Activated CD8-positive, alpha-beta memory T cell treated with anti-CD3 and anti-CD28 coated beads, Interleukin-2, amount 50 U/mL, for 24 hours (primary cell): Measurements from ENCODE around the gene PACSIN3.
A peak's percentile ranks its signal among the peaks of the same experiment; 100 is the strongest.

Experiments
- DNase-seq: peaks from one replicate; pipeline ENCODE4 v3.0.0-alpha.2; 2020; ENCODE audit errors: extremely low read depth

The PACSIN3 gene

DNA sequence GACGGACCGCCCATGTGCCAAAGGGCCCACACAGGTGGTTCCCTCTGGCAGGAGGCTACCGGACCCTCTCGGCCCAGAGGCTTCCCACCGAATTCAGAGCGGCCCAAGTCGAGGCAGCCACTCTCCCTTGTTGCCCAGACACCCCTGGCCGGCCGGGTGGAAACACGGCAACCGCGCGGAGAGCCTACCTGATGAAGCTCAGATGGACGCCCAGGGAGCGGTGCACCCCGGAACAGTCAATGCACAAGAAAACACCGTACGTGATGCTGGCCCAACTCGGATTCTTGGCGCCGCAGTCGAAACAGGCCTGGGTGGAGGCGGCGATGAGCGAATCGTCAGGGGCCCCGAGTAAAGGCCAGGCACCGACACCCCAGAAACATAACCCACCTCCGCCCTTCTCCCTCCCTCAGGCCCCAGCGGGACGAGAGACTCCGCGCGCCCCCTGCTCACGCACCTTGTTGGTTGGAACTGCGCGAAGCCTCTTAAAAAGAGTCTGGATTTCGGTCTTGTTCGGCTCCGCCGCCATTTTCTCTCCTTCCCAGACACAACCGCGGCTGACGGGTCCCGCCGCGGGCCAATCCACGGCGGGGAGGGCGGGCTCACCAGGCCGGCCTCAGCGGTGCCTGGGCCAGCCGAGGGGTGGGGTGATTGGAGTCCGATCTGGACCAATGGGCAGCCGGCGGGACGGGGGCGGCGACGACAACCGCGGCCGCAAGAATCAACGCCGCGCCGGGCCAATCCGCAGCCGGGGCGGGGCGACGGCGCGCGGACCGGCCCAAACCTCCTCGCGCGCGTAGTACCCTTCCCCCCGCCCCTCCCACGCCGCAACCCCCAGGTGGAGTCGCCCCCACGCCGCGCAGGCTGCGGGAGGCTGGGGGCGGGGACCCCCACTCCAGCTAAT, 9.7 kb downstream of the PACSIN3 start, which contains the start of gene ARFGAP2:
Gene ARFGAP2 (minus strand): TSS at position 552 of the 901 bp plus-strand sequence. CDS start 26 bp downstream, at position 526.
- peak; percentile 87 for DNase-seq

DNA sequence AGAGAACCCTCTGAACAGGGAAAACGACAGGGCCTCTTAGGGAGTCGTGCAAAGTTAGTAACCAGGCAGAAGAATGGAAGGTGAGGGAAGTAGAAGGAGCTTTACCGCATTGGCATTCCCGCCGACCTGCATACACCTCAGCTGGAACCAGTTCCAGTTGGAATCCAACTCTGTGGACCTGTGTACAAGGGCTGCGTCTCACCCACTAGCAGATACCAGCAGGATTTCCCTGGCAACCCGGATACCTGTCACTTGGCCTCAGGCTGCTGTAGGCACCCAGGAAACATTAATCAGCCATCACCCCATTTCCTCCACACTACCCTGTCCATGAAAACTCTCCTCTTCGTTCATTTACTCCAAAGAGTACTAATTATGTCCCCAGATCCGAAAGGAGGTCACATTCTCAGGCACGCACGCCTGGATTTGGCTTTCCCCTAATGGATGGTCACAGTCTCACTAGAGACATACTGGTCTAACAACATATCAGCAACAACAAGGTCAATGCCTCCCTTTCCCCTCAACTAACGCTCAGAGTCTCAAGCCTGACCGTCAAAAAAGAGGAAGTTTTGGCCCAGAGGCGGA, 10.4 kb downstream of the PACSIN3 start:
- DNase-seq: no peak

GRCh38 chr11:47172740-47173336, 13.4 kb downstream of the PACSIN3 start:
- DNase-seq: no peak

- no peak for DNase-seq
Measured at GRCh38 chr11:47171856-47172255, 14.4 kb downstream of the PACSIN3 start.

- DNase-seq: no peak
Measured at GRCh38 chr11:47171061-47171838, 15.0 kb downstream of the PACSIN3 start.

GRCh38 chr11:47166368-47166767, 19.9 kb downstream of the PACSIN3 start:
- no peak for DNase-seq

DNA sequence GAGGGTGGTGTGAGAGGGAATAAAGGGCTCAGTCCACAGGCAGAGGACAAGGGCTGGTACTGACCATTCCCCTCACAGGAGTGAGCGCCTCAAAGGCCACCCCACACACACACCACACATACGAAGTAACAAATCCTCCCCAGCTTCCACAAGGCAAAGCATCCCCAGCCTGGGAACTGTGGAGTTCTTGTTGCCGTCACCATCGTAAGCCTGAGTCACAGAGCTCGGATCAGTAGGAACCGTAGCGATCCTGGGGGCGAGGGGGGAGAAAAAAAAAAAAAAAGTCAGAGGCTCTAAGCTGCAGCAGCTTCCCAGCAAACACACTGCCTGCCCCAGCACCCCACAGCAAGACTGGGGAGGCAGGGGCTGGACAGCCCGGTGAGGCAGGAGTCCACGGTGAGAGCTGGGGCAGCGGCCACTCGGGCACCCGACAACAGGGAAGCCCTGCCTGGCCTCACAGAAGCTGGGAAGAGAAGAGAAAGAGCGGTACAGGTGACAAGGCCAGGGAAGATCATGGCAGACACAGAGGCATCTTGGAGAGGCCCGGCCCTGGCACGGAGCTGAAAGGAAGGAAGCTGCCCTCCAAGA, 20.9 kb downstream of the PACSIN3 start:
- DNase-seq: no peak

DNA sequence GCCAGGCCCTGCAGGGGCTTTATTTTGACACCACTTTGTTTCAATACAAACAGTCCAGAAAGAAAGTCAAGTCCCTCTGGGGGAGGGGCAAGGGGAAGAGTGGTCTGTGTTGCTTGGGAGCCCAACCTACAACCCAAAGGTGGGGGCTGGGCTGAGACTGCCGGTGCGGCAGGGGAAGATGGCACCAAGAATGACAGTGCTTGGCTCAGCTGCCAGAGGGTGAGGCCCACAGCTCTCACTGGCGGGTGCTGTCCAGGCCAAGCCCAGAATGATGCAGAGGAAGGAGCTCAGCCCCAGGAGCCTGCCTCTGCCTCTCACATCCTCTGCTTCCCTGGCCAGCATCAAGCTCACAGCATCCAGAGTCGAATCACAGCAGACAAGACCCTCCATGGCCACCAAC, 21.9 kb downstream of the PACSIN3 start:
- DNase-seq: no peak

DNA sequence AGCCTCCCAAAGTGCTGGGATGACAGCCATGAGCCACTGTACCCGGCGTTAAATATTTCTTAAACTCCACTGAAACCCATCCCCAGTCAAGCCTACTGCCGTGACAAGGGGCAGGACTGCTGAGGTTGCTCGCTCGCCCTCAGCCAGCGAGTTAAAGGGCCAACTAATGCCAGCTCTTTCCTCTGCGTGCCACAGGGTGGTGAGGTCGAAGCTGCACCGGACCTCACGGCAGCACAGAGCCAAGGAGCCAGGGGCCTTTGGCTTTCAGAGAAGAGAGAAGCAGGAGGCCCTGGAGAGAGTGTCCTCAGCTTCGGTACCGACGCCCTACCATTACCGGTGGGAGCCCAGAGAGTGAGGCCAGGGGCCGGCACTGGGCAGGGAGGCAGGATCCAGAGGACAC, 22.3 kb downstream of the PACSIN3 start:
- DNase-seq: no peak

DNA sequence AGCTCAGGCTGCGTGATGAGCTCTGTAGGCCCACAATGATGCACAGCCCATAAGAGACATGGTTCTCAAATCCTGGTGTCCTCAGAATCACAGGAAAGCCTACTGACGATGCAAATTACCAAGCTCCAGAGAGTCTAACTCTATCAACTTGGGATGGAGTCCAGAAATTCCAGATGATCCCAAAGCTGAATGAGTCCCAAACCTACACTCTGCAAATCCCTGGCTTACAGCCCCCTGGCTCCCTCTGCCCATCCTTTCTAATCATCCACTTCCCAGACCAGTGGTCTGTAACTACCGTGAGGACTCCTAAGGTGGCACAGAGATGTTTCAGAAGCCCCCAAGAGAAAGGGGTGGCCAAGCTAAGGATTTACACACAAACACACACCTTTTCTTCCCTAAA, 23.0 kb downstream of the PACSIN3 start:
- DNase-seq: no peak

GRCh38 chr11:47162426-47162825, 23.8 kb downstream of the PACSIN3 start:
- no peak for DNase-seq

- no peak for DNase-seq
Measured at GRCh38 chr11:47161890-47162289, 24.3 kb downstream of the PACSIN3 start.

GRCh38 chr11:47161134-47161854, 24.9 kb downstream of the PACSIN3 start:
- DNase-seq: no peak

DNA sequence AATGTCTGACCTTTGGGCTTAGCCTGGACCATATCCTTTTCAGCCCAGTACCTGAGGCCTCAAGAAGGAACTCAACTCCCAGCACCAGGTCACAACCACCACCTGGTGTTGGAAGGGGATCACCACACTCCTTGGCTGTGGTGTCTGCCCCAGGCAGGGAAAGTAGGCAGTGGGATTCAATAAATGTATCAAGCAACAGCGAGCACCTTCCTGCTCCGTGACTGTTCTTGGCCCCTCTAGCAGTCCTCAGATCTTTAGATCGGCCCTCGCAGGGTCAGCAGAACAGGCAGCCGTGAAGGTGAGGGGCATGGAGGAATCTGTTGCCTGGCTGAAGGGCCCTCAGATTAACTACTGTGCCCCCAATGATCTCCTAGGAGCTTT, 25.5 kb downstream of the PACSIN3 start:
- DNase-seq: no peak

DNA sequence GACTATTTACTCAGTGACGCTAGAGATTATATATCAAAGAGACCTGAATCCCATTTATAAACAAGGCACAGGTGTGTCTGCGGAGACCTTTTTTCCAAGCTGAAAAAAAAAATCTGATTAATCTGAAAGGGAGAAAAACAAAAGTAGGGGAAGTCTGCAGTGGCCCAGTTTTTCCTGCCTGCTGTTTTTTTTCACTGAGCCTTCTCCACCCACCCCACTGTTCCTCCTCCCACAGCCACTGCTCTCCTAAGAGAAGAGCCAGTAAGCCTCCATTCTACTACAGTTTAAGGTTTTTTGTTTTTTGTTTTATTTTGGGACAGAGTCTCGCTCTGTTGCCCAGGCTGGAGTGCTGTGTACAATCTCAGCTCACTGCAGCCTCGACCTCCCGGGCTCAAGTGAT, 28.0 kb downstream of the PACSIN3 start:
- DNase-seq: no peak

- no peak for DNase-seq
Measured at GRCh38 chr11:47157805-47158204, 28.4 kb downstream of the PACSIN3 start.

DNA sequence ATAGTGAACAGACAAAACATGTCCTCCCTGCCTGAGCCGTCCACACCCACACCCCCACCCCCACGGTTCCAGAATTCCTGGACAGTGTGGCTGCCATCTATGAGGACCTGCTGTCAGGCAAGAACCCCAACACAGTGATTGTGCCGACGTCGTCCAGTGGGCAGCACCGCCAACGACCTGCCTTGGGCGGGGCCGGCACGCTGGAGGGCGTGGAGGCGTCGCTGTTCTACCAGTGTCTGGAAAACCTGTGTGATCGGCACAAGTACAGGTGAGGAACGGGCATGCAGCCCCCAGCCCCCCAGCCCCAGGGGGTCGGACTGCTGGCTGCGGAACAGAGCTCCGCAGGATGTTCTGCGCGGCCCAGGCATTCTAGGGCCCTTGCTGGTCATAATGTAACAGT, 29.3 kb downstream of the PACSIN3 start:
- DNase-seq: no peak

DNA sequence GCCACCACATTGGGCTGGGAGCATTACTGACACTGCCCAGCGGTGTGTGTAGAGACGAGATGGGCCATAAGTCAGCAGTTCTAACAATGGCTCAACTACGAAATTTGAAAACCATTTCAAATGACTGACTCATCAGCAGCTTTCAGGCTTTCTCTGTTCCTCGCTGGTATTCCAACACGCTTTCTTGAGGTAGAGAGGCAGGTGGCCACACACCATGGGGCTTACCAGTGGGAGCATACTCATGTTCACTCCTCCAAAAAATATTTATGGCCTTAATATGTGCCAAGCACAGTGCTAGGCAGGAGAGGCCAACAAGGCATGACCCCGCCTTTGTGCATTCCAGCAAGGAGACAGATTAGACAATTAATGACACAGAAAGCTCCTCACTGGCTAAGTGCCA, 29.9 kb downstream of the PACSIN3 start:
- DNase-seq: no peak

DNA sequence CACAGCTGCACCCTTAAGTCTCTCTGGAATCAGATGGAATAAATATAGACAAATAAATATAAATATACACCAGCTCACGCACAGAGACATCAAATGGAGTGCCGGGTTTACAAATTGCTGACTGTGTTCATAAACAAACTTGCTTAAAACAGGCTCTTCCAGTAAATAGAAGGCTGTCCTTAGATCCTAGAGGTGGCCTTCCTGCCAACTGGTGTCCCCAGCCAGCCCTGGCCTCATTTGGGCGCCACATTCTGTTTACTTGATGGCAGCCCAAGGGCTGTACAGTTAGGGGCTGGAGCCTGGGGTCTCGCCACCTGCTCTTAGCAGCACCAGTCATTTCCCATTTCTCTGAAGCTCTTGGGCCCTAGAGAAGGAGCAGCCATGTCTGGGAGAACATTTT, 30.4 kb downstream of the PACSIN3 start:
- no peak for DNase-seq

DNA sequence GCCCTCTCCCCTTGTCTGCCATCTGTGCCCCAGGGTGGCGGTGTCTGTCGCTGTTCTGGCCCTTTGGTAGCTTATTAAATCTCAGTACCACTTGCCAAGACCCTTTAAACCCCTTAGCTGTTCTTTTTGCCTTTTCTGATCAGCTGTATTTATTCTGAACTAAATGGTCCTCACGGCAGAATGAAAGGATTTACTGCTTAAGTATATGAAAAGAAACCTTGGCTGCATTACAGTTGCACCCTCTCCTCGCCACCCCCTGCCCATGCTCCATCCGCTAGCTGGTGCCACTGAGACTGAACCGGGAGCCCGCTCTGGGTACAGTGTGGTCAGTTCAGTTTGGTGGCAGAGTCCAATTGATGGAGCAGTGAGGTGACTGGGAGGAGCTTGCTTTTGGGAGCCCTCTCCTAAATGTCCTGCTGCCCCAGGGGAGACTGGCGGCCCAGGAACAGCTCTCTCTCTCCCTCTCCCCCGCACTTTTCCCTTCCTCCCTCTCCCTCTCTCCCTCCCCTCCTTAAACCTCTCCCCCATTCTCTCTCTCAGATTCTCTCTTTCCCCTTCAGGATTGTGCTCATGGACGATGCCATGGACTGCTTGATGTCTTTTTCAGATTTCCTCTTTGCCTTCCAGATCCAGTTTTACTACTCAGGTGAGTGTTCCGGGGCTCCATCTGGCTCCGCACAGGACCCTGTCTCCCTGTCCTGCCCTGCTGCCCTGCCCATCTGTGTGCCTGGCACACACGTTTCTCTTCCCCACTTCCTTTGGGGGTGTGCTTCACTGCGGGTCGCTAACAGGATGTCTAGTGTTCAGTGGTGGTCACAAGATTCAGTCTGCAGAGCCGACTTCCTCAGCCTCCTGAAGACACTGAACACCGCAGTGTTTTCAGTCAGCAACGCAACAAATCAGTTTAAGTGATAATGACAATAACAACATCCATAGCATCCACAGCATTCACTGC, 31.3 kb downstream of the PACSIN3 start:
- no peak for DNase-seq
